HG02973 (cell line): ENCODE results near the gene CCDC186.

Experiments used
- ATAC-seq: cut with Tn5 transposase; IDR thresholded peaks from one replicate; pipeline ENCODE4 v1.9.1; 2021; ENCODE audit warnings: moderate library complexity; ENCODE audit not compliant: unreplicated experiment

Gene CCDC186

DNA sequence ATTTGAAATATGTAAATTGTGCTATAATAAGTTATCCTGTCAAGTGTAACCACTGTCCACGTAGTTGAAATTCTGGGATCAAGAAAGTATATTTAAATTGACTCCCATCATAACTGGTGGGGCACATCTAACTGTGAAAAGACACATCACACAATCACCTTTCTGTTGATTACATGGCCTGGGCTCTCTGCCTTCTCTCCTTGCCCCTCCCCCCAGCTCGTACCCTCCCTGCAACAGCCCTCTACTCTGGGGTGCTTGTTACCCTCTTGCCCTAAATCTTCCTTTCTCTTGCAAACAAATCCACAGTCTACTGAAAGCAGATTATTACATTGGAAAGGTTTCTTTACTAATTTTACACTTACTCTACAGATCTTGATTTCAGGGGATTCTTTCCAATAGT lies 56.3 kb downstream of the CCDC186 start:
- ATAC-seq: no peak

DNA sequence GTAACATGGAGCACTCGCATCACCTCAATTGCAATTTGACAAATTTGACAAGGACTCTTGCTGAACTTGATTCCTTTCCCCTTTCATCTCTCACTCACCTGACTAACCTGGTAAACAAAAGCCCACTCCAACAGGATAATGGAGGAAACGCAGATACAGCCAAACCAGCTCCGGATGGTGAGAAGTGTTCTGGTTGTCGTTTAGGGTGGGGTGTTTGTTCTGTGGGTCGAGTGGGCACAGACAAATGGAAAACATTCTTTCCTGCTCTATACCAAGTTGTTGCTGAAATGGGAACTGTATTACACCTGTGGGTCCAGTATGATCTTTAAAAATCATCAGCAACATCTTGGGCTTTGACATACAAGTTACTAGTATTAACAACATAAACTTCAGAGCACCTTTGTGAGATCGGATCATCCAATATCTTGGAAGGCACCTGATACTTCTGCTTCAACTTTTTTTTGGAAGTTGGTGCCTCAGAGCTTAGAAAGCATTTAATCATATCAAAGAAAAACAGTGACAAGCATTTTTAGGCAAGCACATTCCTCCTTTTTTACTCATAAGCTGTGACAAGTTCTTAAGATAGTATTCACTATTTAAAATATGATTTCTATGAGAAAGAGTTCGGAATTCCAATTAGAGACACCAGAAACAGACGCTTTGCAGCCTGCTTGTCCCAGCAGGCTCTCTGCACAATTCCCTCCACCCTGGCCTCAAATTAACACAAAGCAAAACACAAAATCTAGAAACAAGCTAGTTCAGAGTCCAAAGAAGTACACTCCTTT lies 58.1 kb downstream of the CCDC186 start:
- ATAC-seq: no peak

DNA sequence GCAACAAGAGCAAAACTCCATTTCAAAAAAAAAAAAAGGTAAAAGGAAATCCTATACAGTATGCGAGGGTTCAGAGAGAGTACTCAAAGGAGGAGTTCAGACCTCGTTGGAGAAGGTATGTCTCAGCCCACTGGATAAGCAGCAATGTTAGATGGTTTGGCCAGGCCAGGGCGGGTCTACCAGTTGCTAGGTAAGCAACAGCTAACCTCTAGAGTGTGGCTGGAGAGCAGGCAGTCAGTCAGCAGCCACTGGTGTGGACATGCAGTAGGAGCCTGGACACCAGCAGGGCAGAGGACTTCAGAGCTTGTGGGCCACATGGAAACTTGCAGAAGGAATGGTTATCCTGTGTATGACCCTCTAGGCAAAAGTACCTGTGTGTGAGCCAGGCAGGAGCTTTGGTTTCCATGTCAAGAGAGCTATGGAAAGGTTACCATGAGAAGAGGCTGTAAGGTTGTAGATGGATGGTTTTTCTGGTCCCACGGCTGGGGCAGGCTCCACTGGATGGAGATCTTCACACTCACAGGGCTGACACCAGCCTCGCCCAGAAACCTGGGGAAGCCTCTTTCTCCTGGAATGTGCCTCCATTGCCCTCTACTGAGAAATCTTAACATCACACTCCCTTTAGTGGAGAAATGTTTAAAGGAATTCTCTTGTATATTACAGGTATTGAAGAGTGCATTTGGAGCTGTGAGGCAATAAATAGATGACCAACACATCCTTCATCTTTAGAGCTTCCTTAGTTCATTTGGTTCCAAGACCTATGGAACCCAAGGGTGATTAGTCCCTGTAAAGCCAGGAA lies 63.6 kb downstream of the CCDC186 start:
- no peak for ATAC-seq

DNA sequence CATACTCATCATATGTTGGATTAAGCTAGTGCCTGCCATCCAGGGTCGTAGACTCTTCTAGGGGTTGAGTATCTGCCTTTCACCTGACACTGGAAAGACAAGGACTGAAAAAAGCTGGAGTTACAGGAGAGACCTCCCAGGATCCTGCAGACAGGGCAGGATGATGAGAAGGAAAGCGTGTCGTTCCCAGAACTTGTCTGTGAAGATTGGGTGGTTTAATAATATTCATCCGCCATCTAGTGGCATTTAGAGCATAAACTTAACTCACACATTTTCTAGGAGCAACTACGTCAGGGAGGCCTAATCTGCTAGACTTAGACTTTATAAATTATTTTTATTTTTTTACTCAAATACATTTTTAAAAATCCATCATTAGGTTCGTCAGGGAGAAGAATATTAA lies 70.7 kb downstream of the CCDC186 start:
- ATAC-seq: peak; percentile 49

DNA sequence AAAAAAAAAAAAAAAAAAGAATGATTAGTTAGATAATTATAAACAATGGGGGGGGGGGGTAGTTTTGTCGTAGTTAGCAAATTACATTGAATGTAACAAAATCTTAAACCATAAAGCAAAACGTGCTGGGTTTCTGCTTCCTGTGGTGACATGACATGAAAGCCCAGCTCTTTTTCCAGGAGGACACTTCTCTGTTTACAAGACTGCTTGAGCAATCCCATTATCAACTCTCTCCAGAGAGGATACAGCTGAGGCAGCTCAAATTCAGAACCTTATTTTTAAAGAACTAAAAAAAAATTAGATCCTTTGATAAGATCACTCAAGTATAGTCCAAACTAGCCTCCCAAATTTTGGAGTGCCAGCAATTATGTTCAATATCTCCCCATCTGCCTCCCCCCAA lies 71.7 kb downstream of the CCDC186 start:
- ATAC-seq: no peak

DNA sequence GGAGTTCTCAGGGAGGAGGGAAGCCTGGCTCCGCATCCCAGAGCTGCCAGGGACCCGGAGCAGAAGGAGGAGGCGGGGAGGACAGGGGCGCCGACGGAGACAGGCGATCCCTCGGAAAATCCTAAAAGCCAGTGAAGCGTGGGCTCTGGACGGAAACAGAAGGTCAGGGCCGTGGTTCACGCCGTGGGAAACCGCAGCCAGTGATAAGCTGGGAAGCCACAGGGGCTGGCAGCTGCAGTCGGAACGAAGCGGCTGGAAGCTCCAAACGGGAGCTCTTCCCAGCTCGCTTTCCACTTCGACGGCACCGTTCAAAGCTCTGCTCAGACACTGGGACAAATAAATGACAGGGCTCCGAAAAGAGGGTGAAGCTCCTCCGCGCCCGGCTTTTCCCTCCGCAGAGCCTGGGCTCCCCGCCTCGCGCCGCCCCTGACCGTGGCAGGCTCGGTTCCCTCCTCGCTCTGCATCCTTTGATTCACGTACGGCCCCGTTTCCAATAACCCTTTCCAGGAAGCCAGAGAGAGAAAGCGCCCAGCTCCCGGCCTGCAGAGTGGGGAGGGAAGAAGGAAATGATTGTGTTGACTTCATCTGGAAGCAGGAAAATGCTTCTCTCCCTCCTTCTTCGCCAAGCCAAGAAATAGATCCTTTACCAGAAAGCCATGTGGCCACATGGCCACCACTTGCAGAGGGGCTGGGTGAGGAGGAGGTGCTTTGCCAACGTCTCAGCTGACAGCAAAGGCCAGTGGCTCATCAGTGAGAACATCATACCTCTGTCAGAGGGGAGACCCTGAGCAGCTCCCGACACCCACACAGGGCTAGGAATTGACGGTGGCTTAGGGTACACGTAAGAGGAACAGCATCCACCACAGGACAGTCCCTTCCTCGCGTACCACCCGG lies 72.9 kb downstream of the CCDC186 start:
- ATAC-seq: no peak

DNA sequence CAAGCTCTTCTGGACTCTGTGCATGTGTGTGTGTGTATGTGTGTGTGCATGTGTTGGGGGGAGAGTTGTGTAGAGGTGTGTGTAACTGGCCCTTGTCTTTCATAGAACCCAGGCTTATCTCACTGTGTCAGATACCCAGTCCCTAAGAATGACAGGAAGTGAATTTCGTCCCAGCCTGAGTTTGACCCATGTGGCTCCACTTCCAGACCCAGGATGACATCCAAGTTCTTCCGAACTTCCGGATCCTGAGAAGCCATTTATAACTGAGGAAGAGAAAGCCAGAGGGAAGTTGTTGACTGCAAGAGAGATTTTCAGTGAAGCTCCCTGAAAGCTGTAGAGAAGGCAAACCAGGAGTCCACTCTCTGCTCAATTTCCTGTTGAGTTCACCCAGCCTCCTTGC lies 77.1 kb downstream of the CCDC186 start:
- no peak for ATAC-seq

DNA sequence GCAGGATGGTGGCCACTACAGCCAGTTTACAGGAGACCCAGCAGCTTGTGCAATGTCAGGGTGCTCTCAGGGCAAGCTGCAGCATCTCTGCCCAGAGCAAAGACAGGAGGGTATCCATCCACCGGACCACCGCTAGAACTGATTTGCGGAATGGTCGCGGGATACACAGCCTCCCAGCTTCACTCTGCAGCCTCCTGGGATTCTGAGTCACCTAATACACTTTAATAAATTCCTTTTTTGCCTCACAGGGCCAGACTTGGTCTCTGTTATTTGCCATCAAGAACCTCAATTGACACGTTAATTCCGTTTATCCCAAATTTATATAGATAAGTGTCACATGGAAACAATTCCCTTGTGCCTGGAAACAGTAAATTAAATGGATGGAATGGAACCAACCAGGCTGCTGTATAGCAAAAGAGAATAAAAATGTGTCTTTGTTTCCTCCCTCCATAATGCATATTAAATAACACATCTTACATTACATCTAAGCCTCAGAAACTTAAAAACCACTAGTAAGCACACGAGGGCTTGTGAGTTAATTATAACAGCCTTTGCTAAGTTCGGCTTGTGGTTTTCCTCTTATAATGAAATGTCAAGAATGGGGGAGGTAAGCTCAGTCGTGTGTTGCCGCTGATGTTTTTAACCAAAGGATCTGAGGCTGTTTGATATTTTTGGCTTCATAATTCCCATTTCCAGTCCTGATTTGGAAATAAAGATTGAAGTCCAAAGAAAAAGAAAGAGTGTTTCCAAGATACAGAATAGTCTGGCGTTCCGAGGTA lies 78.3 kb downstream of the CCDC186 start:
- ATAC-seq: no peak

DNA sequence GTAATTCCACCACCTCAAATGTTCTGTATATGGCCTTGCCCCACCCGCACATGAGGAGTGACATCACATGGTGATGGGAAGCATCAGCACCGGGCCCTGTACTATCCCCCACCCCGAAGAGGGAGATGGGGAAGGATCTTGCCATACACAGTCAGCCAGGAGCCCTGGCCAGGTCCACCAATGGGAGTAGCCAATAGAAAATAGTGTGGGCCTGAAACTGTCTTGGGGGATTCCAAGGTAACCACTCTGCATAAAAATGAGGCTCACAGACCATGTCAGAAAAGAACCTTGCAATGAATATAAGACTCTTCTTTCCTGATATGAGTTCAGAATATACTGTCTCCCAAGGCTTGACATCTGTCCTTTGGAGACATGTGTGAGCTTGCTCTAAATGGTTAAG lies 79.2 kb downstream of the CCDC186 start:
- no peak for ATAC-seq

DNA sequence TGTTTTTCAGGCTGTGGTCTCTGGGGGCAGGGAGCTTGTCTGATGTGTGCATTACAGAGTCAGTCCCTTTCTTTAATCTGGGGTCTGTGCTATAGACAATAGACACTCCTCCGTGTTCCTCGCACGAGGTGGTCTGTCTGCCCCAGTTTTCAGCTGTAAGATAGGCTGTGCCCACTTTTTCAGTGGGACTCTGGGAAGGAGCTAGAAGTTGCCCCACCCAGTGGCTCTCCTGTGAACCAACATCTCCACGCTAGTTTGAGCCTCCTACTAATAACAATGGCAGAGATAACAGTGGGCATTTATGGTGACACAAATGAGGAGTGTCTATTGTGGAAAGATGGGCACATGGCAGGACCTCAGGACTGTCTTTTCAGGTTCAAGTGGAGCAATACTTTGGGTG lies 86.3 kb downstream of the CCDC186 start:
- no peak for ATAC-seq

DNA sequence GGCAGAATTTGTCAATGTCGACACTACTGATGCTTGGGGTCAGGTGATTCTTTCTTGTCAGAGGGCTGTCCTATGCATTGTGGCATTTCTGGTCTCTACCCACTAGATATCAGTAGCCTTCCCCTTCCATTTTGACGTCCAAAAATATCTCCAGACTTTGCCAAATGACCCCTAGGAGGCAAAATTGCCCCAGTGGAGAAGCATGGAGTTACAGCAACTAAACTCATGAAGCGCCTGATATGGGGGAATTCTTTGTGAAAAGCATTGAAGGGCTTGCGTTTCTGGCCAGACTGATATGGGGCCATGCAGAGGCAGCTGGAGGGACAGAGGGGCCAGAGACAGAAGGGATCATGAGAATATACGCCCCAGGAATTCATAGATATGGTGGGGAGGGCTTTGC lies 86.7 kb downstream of the CCDC186 start:
- no peak for ATAC-seq

DNA sequence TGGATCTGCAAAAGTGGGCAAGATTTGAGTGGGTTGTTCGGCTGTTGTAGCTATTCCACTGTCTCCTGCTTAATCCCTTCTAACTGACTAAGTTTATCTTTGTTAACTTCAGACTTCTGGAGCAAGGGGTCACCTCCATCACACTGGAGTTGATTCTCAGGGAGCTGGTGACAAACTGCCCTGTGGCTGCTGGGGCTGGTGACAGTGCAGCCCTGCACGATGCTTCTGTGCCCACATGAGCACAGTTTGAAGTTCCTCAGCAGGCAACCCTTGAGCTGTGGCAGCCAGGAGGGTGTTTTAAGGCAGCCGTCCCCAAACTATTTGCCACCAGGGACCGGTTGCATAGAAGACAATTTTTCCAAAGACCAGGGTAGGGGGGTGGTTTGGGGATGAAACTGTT lies 89.8 kb downstream of the CCDC186 start:
- no peak for ATAC-seq

DNA sequence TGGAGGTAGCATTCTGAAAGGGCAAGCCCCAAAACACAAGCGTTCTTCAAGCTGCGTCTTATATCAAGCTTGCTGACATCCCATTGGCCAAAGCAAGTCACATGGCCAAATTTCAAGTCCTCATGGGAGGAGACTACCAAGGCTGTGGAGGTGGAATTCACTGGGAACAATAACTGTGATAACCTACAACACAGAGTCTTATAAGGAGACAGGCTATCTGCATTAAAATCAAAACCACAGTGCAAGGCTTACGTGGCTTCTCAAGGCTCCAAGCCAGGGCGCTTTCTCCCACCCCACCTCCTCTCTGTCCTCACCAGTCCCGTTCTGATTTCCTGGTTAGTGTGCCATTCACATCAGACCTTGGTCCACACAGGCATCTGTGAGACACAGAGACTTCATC lies 91.0 kb downstream of the CCDC186 start:
- no peak for ATAC-seq

DNA sequence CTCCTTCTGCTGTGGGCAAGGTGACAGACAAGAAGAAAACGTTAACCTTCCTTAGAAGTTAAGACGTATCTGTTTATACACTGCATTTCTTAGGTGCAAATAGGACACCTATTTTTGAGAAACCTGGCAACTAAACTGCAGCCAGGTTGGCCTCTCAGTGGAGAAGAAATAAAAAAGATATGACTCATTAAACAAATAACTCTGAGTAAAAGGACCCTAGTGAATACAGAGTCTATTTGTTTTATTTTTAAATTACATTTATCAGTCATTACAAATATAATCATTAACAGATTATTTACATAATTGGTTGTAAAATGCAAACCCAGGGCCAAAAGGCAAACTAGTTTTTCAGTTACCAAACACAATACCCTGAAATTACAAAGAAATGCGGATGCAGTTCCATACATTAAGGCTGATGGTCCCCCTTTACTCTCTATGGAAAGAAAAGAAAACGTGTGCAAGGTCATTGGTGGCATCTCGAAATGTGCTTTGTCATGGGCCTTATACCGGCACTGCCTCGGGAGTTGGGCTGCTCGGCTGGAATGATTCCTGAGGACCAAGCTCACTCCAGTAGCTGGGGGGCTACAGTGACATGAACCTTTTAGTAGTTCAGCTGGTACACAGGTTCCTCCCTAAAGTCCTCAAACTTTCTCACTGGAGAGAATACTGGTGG lies 92.0 kb downstream of the CCDC186 start:
- no peak for ATAC-seq

DNA sequence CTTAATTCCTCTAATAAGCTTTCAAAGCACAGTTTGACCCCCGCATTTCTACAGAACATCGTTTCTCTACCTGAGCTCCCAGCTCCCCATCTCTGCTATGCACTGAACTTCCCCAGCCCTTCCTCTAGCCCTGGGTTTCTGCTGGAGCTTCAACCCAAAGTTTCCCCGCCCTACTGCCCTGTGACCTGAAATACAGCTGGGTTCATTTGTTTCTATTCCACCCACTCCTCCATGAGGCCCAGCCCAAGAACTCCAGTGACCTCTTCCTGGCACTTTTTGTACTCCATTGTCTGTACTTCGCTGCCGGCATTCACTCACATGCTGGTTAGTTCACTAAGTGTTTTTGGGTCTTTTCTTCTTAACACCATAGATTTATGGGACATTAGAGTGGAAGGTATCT lies 94.6 kb downstream of the CCDC186 start:
- ATAC-seq: no peak

DNA sequence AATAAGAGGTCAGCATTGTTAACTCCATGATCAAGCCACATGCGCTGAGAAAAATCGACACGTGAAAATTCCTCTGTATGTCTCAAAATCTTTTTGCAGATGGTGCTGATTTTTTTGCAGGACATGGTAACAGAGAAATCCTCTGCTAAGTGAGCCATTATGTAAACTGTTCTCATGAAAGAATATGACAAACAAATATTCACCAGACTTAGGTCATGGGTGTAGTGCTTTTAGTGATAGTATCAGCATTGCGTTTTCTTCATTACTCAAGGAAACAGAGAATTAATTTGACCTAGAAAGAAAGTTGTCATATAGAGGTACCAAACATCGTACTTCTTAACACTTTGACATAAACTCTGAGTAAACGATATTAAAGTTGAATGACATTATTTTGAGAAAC lies 95.7 kb downstream of the CCDC186 start:
- no peak for ATAC-seq

DNA sequence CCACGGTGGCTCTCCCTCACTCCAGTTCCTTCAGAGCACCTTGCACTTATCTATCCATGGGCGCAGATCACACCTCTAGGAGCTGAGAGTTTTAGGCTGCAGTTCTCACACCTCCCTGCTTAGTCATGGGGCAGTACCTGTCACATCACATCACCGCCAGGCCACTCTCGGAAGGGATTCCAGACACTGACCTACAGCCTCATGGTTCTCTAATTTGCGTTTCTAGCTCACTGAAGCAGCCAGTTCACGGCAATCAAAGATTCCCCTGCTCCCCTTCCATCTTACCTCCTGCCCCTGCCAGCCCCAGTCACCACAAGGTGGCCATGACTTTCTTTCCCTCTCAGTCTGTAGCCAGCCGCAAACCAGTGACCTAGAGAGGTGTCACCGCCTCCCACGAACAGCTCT lies 96.2 kb downstream of the CCDC186 start:
- ATAC-seq: no peak

DNA sequence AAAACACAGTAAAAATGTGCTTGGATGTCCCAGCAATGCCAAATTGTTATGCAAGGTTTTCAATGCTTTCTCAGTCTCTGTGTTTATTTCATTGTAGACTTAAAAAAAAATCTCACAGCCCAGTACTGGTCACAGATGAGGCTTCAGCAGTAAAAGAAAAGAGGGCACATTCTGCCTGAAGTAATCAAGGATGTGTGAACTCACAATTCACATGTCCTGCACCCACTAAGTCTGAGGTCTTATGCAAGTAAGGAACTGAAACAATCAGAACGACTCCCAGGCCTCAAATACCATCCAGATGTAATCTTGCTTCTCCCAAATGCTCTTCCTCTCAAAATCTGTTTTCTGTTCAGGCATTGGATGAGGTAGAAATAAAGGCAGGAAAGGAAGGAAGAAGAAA lies 96.7 kb downstream of the CCDC186 start:
- no peak for ATAC-seq

DNA sequence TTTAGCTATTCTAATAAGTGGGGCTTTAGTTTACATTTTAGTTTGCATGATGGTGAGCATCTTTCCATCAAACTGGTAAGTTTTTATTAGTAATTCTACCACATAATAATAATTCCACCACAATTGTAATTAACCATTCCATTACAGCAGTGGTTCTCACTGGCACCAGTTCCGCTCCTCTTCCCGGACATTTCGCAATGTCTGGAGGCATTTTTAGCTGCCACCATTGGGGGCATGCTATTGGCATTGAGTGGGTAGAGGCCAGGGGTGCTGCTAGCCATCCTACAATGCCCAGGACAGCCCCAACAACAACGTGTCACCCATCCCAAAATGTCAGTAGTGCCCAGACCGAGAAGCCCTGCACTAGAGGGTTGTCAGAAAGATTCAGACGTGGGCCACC lies 98.9 kb downstream of the CCDC186 start:
- ATAC-seq: no peak
